Measurements from ENCODE around the gene GPATCH2L.

DNA sequence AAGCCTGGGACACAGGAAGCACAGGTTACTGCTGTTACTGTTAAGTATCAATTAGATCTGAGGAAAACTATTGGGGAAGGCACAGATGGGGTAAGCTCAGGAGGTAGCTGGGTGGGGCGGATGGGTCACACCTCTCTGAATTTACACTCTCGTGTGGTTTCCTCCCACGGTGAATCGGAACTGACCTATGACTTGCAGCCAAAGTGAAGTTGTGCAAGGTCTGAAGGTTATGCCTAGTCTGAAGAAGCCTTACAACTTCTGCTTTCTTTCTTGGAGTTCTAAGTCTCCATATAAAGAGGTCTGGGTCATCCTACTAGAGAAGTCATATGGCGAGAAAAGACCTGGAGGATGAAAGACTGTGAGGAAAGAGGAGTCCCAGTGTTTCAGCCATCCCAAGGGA is 25.6 kb upstream of the GPATCH2L start:
- TF ChIP-seq, protein P1, sequence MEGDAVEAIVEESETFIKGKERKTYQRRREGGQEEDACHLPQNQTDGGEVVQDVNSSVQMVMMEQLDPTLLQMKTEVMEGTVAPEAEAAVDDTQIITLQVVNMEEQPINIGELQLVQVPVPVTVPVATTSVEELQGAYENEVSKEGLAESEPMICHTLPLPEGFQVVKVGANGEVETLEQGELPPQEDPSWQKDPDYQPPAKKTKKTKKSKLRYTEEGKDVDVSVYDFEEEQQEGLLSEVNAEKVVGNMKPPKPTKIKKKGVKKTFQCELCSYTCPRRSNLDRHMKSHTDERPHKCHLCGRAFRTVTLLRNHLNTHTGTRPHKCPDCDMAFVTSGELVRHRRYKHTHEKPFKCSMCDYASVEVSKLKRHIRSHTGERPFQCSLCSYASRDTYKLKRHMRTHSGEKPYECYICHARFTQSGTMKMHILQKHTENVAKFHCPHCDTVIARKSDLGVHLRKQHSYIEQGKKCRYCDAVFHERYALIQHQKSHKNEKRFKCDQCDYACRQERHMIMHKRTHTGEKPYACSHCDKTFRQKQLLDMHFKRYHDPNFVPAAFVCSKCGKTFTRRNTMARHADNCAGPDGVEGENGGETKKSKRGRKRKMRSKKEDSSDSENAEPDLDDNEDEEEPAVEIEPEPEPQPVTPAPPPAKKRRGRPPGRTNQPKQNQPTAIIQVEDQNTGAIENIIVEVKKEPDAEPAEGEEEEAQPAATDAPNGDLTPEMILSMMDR (IDR thresholded peaks at IDR 0.05) = no peak
- TF ChIP-seq EP300 (IDR thresholded peaks at IDR 0.05; ENCODE audit: low read depth) (no peak), POLR2A (IDR thresholded peaks at IDR 0.05) (no peak), POLR2AphosphoS5 (IDR thresholded peaks at IDR 0.05) (no peak)
